GM12878 (cell line): ENCODE data around the gene BTG2. TPM values are rescaled to one million over a fixed set of nuclear protein-coding genes. Genes with fewer than 3 reads are reported as not detected.

Experiments
- ATAC-seq: fragments of 200-7000 bp; cut with Tn5 transposase; 3 replicates; pipeline ENCODE4 v1.9.1; 2020; ENCODE audit warnings: mild to moderate bottlenecking, moderate library complexity
- BruUV-seq: library from RNA; stranded (reverse); fragments of 400-500 nt; replicated peaks from 2 replicates; lab custom pipeline; 2021; lab: Mats Ljungman, UMichigan
- CTCF ChIA-PET: fragments of 300-600 bp; sonication (Branson Sonifier 250); formaldehyde crosslinking; extraction: SDS; loops from one replicate; lab custom pipeline; 2021; ENCODE audit warnings: inconsistent platforms; lab: Yijun Ruan, JAX
- POLR2A ChIA-PET: fragments of 350-600 bp; formaldehyde crosslinking; extraction: SDS; loops from one replicate; lab custom pipeline; 2021; ENCODE audit warnings: inconsistent platforms; lab: Charles Lee
- RAD21 ChIA-PET: fragments of 300-600 bp; sonication (Branson Sonifier 250); formaldehyde crosslinking; loops from one replicate; lab custom pipeline; 2023; ENCODE audit warnings: antibody characterized with exemption; ENCODE audit not compliant: unreplicated experiment; lab: Charles Lee
- SMC1A ChIA-PET: fragments of 300-600 bp; sonication (Branson Sonifier 250); formaldehyde crosslinking; loops from one replicate; lab custom pipeline; 2023; ENCODE audit not compliant: unreplicated experiment, uncharacterized antibody; lab: Charles Lee
- DNase-seq: peaks from one replicate; pipeline ENCODE4 v3.0.0-alpha.2; 2011; ENCODE audit warnings: low read depth, low spot score
- FAIRE-seq: peaks from 3 replicates; lab custom pipeline; 2011; peaks lifted over from hg19 to GRCh38; lab: Jason Lieb, UNC
- H2AFZ ChIP-seq: 2 replicates; pipeline ENCODE4 v1.6.0; 2011; ENCODE audit warnings: low read depth, low read length, control low read depth; ENCODE audit not compliant: control insufficient read depth
- H3K27ac ChIP-seq: 2 replicates; pipeline ENCODE4 v1.5.1; 2011; ENCODE audit warnings: control low read depth; ENCODE audit not compliant: control insufficient read depth, insufficient read depth
- H3K27me3 ChIP-seq, 2 experiments: replicated peaks in 1 of 2; 2 replicates each; pipeline versions ENCODE4 v1.6.0 to v1.6.1; 2011; ENCODE audit warnings: low read length in 1 of 2; ENCODE audit not compliant: control insufficient read depth in 2 of 2, insufficient read depth in 2 of 2
- H3K36me3 ChIP-seq, 2 experiments: 2 replicates each; pipeline ENCODE4 v1.5.1; 2011; ENCODE audit warnings: low read length in 1 of 2; ENCODE audit not compliant: control insufficient read depth in 2 of 2, insufficient read depth in 2 of 2
- H3K4me1 ChIP-seq: 2 replicates; pipeline ENCODE4 v1.6.1; 2011; ENCODE audit warnings: mild to moderate bottlenecking, low read length, moderate library complexity, mixed read lengths; ENCODE audit not compliant: control insufficient read depth, insufficient read depth
- H3K4me2 ChIP-seq: 2 replicates; pipeline ENCODE4 v1.6.0; 2011; ENCODE audit warnings: control low read depth; ENCODE audit not compliant: control insufficient read depth, insufficient read depth
- H3K4me3 ChIP-seq: fragments of 200-600 bp; sonication (generic); 2 replicates; pipeline ENCODE4 v1.5.1; 2016
- H3K79me2 ChIP-seq: 2 replicates; pipeline ENCODE4 v1.6.0; 2011; ENCODE audit warnings: low read length; ENCODE audit not compliant: control insufficient read depth, insufficient read depth
- H3K9ac ChIP-seq: 2 replicates; pipeline ENCODE4 v1.8.0; 2011; ENCODE audit warnings: low read length, control low read depth, mixed read lengths; ENCODE audit not compliant: control insufficient read depth, insufficient read depth
- H3K9me3 ChIP-seq: replicated peaks from 3 replicates; pipeline ENCODE4 v1.5.1; 2011; ENCODE audit warnings: mild to moderate bottlenecking, low read length; ENCODE audit not compliant: control insufficient read depth, insufficient read depth
- H4K20me1 ChIP-seq: 2 replicates; pipeline ENCODE4 v1.6.0; 2011; ENCODE audit not compliant: control insufficient read depth, insufficient read depth
- IRF4 ChIP-seq: IDR thresholded peaks from 2 replicates; pipeline ENCODE4 v1.6.1; 2011; ENCODE audit warnings: low read depth, low read length
- MEF2B ChIP-seq: fragments of 450-650 bp; IDR thresholded peaks from 2 replicates; pipeline ENCODE4 v1.6.1; 2018; ENCODE audit warnings: mild to moderate bottlenecking, moderate library complexity; ENCODE audit not compliant: partially characterized antibody, poor library complexity, severe bottlenecking
- MTA3 ChIP-seq: IDR thresholded peaks from 2 replicates; pipeline ENCODE4 v1.6.1; 2012; ENCODE audit warnings: low read length, inconsistent platforms, borderline replicate concordance
- MYC ChIP-seq: IDR thresholded peaks from 2 replicates; pipeline ENCODE4 v1.6.1; 2011; ENCODE audit warnings: mild to moderate bottlenecking, low read length, moderate library complexity, inconsistent platforms; ENCODE audit not compliant: insufficient read depth, insufficient replicate concordance, insufficient read length, severe bottlenecking
- NFXL1 ChIP-seq: fragments of 450-650 bp; IDR thresholded peaks from 2 replicates; pipeline ENCODE4 v1.6.1; 2017; ENCODE audit warnings: antibody characterized with exemption, mild to moderate bottlenecking, borderline replicate concordance
- PAX8 ChIP-seq: fragments of 450-650 bp; IDR thresholded peaks from 2 replicates; pipeline ENCODE4 v1.6.1; 2017; ENCODE audit warnings: mild to moderate bottlenecking, moderate library complexity
- POU2F2 ChIP-seq: IDR thresholded peaks from 3 replicates; pipeline ENCODE4 v1.6.1; 2011; ENCODE audit warnings: low read depth, mild to moderate bottlenecking, low read length, borderline replicate concordance
- RAD51 ChIP-seq: fragments of 450-650 bp; IDR thresholded peaks from 2 replicates; pipeline ENCODE4 v1.6.1; 2016; ENCODE audit warnings: moderate library complexity, mild to moderate bottlenecking, inconsistent platforms
- RELA ChIP-seq: fragments of 450-650 bp; IDR thresholded peaks from 2 replicates; pipeline ENCODE4 v1.8.0; 2014; ENCODE audit warnings: borderline replicate concordance; ENCODE audit not compliant: partially characterized antibody
- SIN3A ChIP-seq: IDR thresholded peaks from 2 replicates; pipeline ENCODE4 v1.6.1; 2012; ENCODE audit warnings: low read depth, low read length, improper control_type of control experiment
- SPI1 ChIP-seq: IDR thresholded peaks from 2 replicates; pipeline ENCODE4 v1.6.1; 2011; ENCODE audit warnings: low read depth, mild to moderate bottlenecking, low read length, moderate library complexity, borderline replicate concordance; ENCODE audit not compliant: insufficient read depth
- STAT1 ChIP-seq: fragments of 450-650 bp; conservative IDR thresholded peaks from 2 replicates; pipeline ENCODE4 v1.6.1; 2014; ENCODE audit warnings: antibody characterized with exemption, mild to moderate bottlenecking
- TBL1XR1 ChIP-seq: IDR thresholded peaks from 2 replicates; pipeline ENCODE4 v1.6.1; 2012; ENCODE audit warnings: low read depth, low read length, improper control_type of control experiment
- YY1 ChIP-seq: IDR thresholded peaks from 2 replicates; pipeline ENCODE4 v1.6.1; 2011; ENCODE audit warnings: low read depth, mild to moderate bottlenecking, low read length
- ZNF207 ChIP-seq: fragments of 450-650 bp; IDR thresholded peaks from 2 replicates; pipeline ENCODE4 v1.6.1; 2014; ENCODE audit warnings: antibody characterized with exemption, mild to moderate bottlenecking, borderline replicate concordance
- WGBS: methylation state at CpG from one replicate; pipeline ENCODE4 v1.1.6; 2016; ENCODE audit warnings: low lambda C conversion rate; ENCODE audit not compliant: insufficient replicate concordance, insufficient coverage; ENCODE audit errors: missing lambda C conversion rate; 5-methylcytosine and 5-hydroxymethylcytosine counted together
- in situ Hi-C: fragments of 300-500 bp; cut with MboI; formaldehyde crosslinking; loops from 9 replicates; pipeline ENCODE4 v1.14.3; 2018; ENCODE audit warnings: mixed read lengths
- intact Hi-C: fragments of 100-400 bp; cut with micrococcal nuclease; formaldehyde crosslinking; loops from one replicate; pipeline ENCODE4 v1.14.2; 2022; ENCODE audit not compliant: unreplicated experiment
- polyA plus RNA-seq, 11 experiments: library from polyadenylated mRNA; depleted of rRNA in 4 of 11; unstranded in 6 of 11; stranded (reverse) in 5 of 11; fragments of >200 nt; fragmentation: Nextera tagmentation in 4 of 11; fragmentation: Illumina TruSeq in 1 of 11; extraction: Ambion mirVana in 4 of 11; extraction: Trizol in 1 of 11; gene quantifications; 1 replicate in 1 of 11; 2 replicates in 10 of 11; pipeline versions ENCODE4 v1.2.1 to v1.2.3, GENCODE V29; 2011 to 2016; ENCODE audit warnings: inconsistent platforms in 2 of 11, missing spikeins in 2 of 11, low read depth in 1 of 11
- total RNA-seq, 4 experiments: library from RNA; depleted of rRNA in 3 of 4; stranded (reverse); fragments of >200 nt in 3 of 4; fragmentation: Illumina TruSeq in 1 of 4; extraction: Trizol in 1 of 4; gene quantifications; 2 replicates each; pipeline versions ENCODE4 v1.2.1 to v1.2.3, GENCODE V29; 2013 to 2021
- TF ChIP-seq, protein P1 (sequence below): fragments of 450-650 bp; IDR thresholded peaks from 2 replicates; pipeline ENCODE4 v1.6.1; 2016; ENCODE audit warnings: mild to moderate bottlenecking, moderate library complexity, borderline replicate concordance
- TF ChIP-seq, protein P2 (sequence below), 3 experiments: IDR thresholded peaks in 2 of 3; conservative IDR thresholded peaks in 1 of 3; 2 replicates each; pipeline ENCODE4 v1.5.1; 2011; ENCODE audit warnings: low read depth in 3 of 3, low read length in 3 of 3, mild to moderate bottlenecking in 3 of 3, control low read depth in 2 of 3, moderate library complexity in 2 of 3, inconsistent platforms in 1 of 3, mixed read lengths in 1 of 3; ENCODE audit not compliant: control insufficient read depth in 2 of 3, insufficient read depth in 1 of 3; ENCODE audit errors: extremely low read depth in 1 of 3

Gene BTG2
- total and polyA plus RNA-seq, 10 of the 15 experiments (the other 5 are each of a cell fraction or from before 2014, with no cell fraction given) = 23.3 to 160 (median 98.1) TPM

DNA sequence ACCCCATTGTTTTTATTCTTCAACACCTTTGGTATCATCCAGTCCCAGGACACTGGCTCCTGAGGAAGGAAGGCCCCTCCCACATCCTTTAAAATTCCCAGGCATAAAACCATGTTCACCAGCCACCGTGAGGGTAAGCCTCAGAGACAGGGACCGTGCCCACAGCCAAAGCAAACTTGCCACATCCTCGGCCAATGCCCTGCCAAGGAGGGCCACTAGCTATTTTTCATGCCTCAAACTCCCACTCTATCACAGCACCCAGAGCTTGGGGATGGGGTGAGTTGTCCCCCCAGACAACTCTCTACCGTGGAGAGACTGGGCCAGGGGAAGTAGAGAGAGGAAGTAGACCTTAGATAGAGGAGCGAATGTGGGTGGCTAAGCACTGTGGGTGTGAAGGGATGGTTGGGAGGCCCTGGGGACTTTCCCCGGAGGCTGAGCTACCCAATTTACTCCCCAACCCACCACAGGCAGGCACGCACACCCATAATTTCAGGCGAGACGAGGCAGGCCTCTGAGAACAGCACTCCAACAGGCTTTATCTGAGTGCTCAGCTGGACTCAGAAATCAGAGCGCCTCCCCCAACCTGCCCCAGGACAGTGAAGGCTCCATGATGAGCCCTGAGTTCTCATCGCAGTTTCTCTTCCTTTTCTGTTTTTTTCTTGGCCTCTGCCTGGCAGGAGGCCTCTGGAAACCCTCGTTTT, 15.9 kb upstream of the BTG2 start:
- WGBS = 2% methylated on average over 12 of the region's 12 CpGs
- POLR2A ChIA-PET = interaction anchor here (2.0 to 20.0 kb wide), 5 partner anchors 11 to 91 kb away, joined by 6 to 395 read pairs (median 168); partner anchors contain the start of gene BTG2
- FAIRE-seq = peak; percentile 89
- Histone ChIP-seq H3K79me2 (peaks cover 16% of the 10 kb centered on the region), H3K36me3 (no peaks in the 10 kb centered on the region), H3K27ac (peak overlapping the region; percentile 100), H3K9me3 (no peaks in the 10 kb centered on the region), H3K4me3 (peak overlapping the region; percentile 65), H3K9ac (peak overlapping the region; percentile 97), H3K4me2 (peak overlapping the region; percentile 81), H3K4me1 (peaks cover 58% of the 10 kb centered on the region), H4K20me1 (no peaks in the 10 kb centered on the region), H3K27me3 (no peaks in the 10 kb centered on the region), H2AFZ (no peak overlapping the region)
- in situ Hi-C loops (loop anchor here (25.0 kb wide), 1 partner anchor 1223 kb away; the partner anchor contains the start of gene MDM4), intact Hi-C loops (loop anchor here (1.0 kb wide), 3 partner anchors 11 to 16 kb away; partner anchors contain the start of gene BTG2)
- peak; percentile 99 for DNase-seq
- SMC1A ChIA-PET = interaction anchor here (0.7 to 30.2 kb wide), 5 partner anchors 19 to 141 kb away, joined by 3 to 590 read pairs (median 25); partner anchors contain the start of gene BTG2
- CTCF ChIA-PET = interaction anchor here (0.7 to 14.4 kb wide), 9 partner anchors 9 to 48 kb away, joined by 3 to 207 read pairs (median 70); partner anchors contain the start of gene BTG2
- ATAC-seq = peak; percentile 77
- no TSS peak for BruUV-seq
- RAD21 ChIA-PET = interaction anchor here (1.0 to 30.0 kb wide), 7 partner anchors 16 to 91 kb away, joined by 3 to 541 read pairs (median 56); partner anchors contain the start of gene BTG2
- TF ChIP-seq ZNF207 (no peak), SIN3A (no peak), IRF4 (peak; percentile 80), STAT1 (no peak), NFXL1 (no peak), POU2F2 (peak; percentile 95; the same call in 2 of the 3 replicates), YY1 (peak; percentile 86), PAX8 (no peak), RELA (peak; percentile 98), MYC (no peak), RAD51 (no peak), TBL1XR1 (peak; percentile 95), MEF2B (peak; percentile 91), SPI1 (peak; percentile 98), MTA3 (no peak)
- TF ChIP-seq, protein P1, sequence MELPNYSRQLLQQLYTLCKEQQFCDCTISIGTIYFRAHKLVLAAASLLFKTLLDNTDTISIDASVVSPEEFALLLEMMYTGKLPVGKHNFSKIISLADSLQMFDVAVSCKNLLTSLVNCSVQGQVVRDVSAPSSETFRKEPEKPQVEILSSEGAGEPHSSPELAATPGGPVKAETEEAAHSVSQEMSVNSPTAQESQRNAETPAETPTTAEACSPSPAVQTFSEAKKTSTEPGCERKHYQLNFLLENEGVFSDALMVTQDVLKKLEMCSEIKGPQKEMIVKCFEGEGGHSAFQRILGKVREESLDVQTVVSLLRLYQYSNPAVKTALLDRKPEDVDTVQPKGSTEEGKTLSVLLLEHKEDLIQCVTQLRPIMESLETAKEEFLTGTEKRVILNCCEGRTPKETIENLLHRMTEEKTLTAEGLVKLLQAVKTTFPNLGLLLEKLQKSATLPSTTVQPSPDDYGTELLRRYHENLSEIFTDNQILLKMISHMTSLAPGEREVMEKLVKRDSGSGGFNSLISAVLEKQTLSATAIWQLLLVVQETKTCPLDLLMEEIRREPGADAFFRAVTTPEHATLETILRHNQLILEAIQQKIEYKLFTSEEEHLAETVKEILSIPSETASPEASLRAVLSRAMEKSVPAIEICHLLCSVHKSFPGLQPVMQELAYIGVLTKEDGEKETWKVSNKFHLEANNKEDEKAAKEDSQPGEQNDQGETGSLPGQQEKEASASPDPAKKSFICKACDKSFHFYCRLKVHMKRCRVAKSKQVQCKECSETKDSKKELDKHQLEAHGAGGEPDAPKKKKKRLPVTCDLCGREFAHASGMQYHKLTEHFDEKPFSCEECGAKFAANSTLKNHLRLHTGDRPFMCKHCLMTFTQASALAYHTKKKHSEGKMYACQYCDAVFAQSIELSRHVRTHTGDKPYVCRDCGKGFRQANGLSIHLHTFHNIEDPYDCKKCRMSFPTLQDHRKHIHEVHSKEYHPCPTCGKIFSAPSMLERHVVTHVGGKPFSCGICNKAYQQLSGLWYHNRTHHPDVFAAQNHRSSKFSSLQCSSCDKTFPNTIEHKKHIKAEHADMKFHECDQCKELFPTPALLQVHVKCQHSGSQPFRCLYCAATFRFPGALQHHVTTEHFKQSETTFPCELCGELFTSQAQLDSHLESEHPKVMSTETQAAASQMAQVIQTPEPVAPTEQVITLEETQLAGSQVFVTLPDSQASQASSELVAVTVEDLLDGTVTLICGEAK = no peak; the same call in 1 of the 2 replicates
- TF ChIP-seq, protein P2, sequence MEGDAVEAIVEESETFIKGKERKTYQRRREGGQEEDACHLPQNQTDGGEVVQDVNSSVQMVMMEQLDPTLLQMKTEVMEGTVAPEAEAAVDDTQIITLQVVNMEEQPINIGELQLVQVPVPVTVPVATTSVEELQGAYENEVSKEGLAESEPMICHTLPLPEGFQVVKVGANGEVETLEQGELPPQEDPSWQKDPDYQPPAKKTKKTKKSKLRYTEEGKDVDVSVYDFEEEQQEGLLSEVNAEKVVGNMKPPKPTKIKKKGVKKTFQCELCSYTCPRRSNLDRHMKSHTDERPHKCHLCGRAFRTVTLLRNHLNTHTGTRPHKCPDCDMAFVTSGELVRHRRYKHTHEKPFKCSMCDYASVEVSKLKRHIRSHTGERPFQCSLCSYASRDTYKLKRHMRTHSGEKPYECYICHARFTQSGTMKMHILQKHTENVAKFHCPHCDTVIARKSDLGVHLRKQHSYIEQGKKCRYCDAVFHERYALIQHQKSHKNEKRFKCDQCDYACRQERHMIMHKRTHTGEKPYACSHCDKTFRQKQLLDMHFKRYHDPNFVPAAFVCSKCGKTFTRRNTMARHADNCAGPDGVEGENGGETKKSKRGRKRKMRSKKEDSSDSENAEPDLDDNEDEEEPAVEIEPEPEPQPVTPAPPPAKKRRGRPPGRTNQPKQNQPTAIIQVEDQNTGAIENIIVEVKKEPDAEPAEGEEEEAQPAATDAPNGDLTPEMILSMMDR (IDR thresholded peaks at IDR 0.05 in 2 of 3, conservative IDR thresholded peaks at IDR 0.05 in 1 of 3; ENCODE audit: control insufficient read depth in 2 of 3, extremely low read depth in 1 of 3, insufficient read depth in 1 of 3, low read depth in 3 of 3, low read length in 3 of 3) = peak in 1 of 3 experiments; percentile 27; a peak in 1 of 6 replicates
